Suprapubic skin (tissue), 4 donors: ENCODE measurements around the gene IGSF8.

Experiments
- EP300 ChIP-seq: sonication (generic); formaldehyde crosslinking; IDR thresholded peaks from one replicate; pipeline ENCODE4 v1.6.1; 2017; ENCODE audit warnings: antibody characterized with exemption
- POLR2A ChIP-seq, 2 donors: fragments of 450-650 bp; IDR thresholded peaks; one replicate each; pipeline ENCODE4 v1.6.1; 2017; ENCODE audit warnings: antibody characterized with exemption in 2 of 2, mild to moderate bottlenecking in 2 of 2, moderate library complexity in 2 of 2
- POLR2AphosphoS5 ChIP-seq, 3 donors: sonication (generic); formaldehyde crosslinking; IDR thresholded peaks; one replicate each; pipeline ENCODE4 v1.6.1; 2017; ENCODE audit warnings: antibody characterized with exemption in 3 of 3
- TF ChIP-seq, protein P1 (sequence below), 2 donors: fragments of 200-600 bp in 1 of 2; fragments of 450-650 bp in 1 of 2; sonication (generic) in 1 of 2; IDR thresholded peaks; one replicate each; pipeline ENCODE4 v1.5.1; 2016 to 2019; ENCODE audit warnings: antibody characterized with exemption in 2 of 2, mild to moderate bottlenecking in 1 of 2, moderate library complexity in 1 of 2

DNA sequence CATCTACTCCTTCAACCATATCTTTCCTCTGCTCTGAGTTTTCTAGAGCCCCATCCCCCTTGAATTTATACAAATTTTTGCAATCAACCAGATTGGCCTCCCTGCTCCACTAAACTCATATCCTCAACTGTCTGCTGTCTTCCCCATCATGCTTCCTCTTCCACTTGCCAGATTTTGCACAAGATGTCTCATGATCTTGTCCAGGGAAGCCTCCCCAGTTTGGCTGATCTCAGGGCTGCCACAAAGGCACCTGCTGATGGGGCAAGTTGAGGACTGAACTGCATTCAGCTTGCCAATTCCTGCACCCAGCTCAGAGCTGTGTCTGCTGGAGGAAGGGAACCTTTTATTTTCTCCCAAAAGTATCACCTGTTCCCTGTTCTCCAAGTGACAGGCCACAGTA, 20.9 kb downstream of the IGSF8 start:
- TF ChIP-seq, protein P1, sequence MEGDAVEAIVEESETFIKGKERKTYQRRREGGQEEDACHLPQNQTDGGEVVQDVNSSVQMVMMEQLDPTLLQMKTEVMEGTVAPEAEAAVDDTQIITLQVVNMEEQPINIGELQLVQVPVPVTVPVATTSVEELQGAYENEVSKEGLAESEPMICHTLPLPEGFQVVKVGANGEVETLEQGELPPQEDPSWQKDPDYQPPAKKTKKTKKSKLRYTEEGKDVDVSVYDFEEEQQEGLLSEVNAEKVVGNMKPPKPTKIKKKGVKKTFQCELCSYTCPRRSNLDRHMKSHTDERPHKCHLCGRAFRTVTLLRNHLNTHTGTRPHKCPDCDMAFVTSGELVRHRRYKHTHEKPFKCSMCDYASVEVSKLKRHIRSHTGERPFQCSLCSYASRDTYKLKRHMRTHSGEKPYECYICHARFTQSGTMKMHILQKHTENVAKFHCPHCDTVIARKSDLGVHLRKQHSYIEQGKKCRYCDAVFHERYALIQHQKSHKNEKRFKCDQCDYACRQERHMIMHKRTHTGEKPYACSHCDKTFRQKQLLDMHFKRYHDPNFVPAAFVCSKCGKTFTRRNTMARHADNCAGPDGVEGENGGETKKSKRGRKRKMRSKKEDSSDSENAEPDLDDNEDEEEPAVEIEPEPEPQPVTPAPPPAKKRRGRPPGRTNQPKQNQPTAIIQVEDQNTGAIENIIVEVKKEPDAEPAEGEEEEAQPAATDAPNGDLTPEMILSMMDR (IDR thresholded peaks at IDR 0.05): no peak
- TF ChIP-seq POLR2AphosphoS5 (IDR thresholded peaks at IDR 0.05) (no peak), EP300 (no peak), POLR2A (IDR thresholded peaks at IDR 0.05) (no peak)
